HG03520 (cell line): ENCODE data around the gene CHCHD4.

ENCODE experiments used
- ATAC-seq: cut with Tn5 transposase; IDR thresholded peaks from one replicate; pipeline ENCODE4 v1.9.1; 2021; ENCODE audit warnings: mild to moderate bottlenecking, moderate library complexity; ENCODE audit not compliant: unreplicated experiment

Gene CHCHD4

GRCh38 chr3:14150491-14151230, 26.0 kb upstream of the CHCHD4 start:
- no peak for ATAC-seq

- no peak for ATAC-seq
Measured at GRCh38 chr3:14150078-14150477, 25.4 kb upstream of the CHCHD4 start.

- no peak for ATAC-seq
Measured at GRCh38 chr3:14148041-14148985, 23.6 kb upstream of the CHCHD4 start.

GRCh38 chr3:14147617-14148016, 22.9 kb upstream of the CHCHD4 start:
- ATAC-seq: no peak

- no peak for ATAC-seq
Measured at GRCh38 chr3:14147066-14147435, 22.4 kb upstream of the CHCHD4 start.

GRCh38 chr3:14146381-14147065, 21.9 kb upstream of the CHCHD4 start:
- no peak for ATAC-seq

- ATAC-seq: no peak
Measured at GRCh38 chr3:14145670-14146380, 21.2 kb upstream of the CHCHD4 start.

- ATAC-seq: no peak
Measured at GRCh38 chr3:14145236-14145635, 20.6 kb upstream of the CHCHD4 start.

- peak; percentile 97 for ATAC-seq
Measured at GRCh38 chr3:14144423-14145075, 19.9 kb upstream of the CHCHD4 start.

- no peak for ATAC-seq
Measured at GRCh38 chr3:14143271-14144225, 18.9 kb upstream of the CHCHD4 start.

GRCh38 chr3:14142567-14143270, 18.0 kb upstream of the CHCHD4 start:
- no peak for ATAC-seq

- ATAC-seq: no peak
Measured at GRCh38 chr3:14141602-14142341, 17.1 kb upstream of the CHCHD4 start.

GRCh38 chr3:14141144-14141543, 16.5 kb upstream of the CHCHD4 start:
- ATAC-seq: no peak

GRCh38 chr3:14140668-14141067, 16.0 kb upstream of the CHCHD4 start:
- no peak for ATAC-seq

GRCh38 chr3:14139771-14140170, 15.1 kb upstream of the CHCHD4 start:
- ATAC-seq: no peak

- ATAC-seq: no peak
Measured at GRCh38 chr3:14138878-14139655, 14.4 kb upstream of the CHCHD4 start.
